PFSK-1 (cell line): ENCODE data around the gene HAP1.

ENCODE experiments used
- POLR2AphosphoS5 ChIP-seq: IDR thresholded peaks from 2 replicates; pipeline ENCODE4 v1.6.1; 2012; ENCODE audit warnings: low read depth, mild to moderate bottlenecking, control low read depth, low read length, moderate library complexity
- REST ChIP-seq, 2 experiments: IDR thresholded peaks; 2 replicates each; pipeline versions ENCODE4 v1.6.1 to v1.8.0; 2011 to 2012; ENCODE audit warnings: low read depth in 2 of 2, low read length in 2 of 2, control low read depth in 1 of 2, inconsistent platforms in 1 of 2, mild to moderate bottlenecking in 1 of 2, moderate library complexity in 1 of 2; ENCODE audit not compliant: insufficient read depth in 1 of 2
- SIN3A ChIP-seq: IDR thresholded peaks from 2 replicates; pipeline ENCODE4 v1.6.1; 2012; ENCODE audit warnings: mild to moderate bottlenecking, low read length, moderate library complexity, borderline replicate concordance; ENCODE audit not compliant: insufficient read depth

GRCh38 chr17:41680426-41681040, 53.9 kb downstream of the HAP1 start:
- TF ChIP-seq REST (IDR thresholded peaks at IDR 0.05; ENCODE audit: insufficient read depth in 1 of 2, low read depth in 2 of 2, low read length in 2 of 2) (no peak), POLR2AphosphoS5 (no peak), SIN3A (no peak)
